Type B pancreatic cell (in vitro differentiated cells): ENCODE measurements around the gene DLK1. TPM values are rescaled to one million over a fixed set of nuclear protein-coding genes. Genes with fewer than 3 reads are reported as not detected.
A peak's percentile ranks its signal among the peaks of the same experiment; 100 is the strongest.

ENCODE experiments used
- DNase-seq: peaks from one replicate; pipeline ENCODE4 v3.0.0; 2021; ENCODE audit warnings: mixed read lengths; ENCODE audit not compliant: unreplicated experiment; ENCODE audit errors: extremely low spot score
- H3K27ac Mint-ChIP-seq: 2 replicates; pipeline ENCODE4 v1.8.0; 2021; ENCODE audit warnings: mild to moderate bottlenecking, mixed read lengths
- H3K27me3 Mint-ChIP-seq: 2 replicates; pipeline ENCODE4 v1.8.0; 2021; ENCODE audit warnings: mixed read lengths
- H3K36me3 Mint-ChIP-seq: 2 replicates; pipeline ENCODE4 v1.8.0; 2021; ENCODE audit warnings: mixed read lengths
- H3K4me1 Mint-ChIP-seq: one replicate; pipeline ENCODE4 v1.8.0; 2021; ENCODE audit warnings: mixed read lengths; ENCODE audit not compliant: unreplicated experiment
- H3K4me3 Mint-ChIP-seq: 2 replicates; pipeline ENCODE4 v1.8.0; 2021; ENCODE audit warnings: mild to moderate bottlenecking, mixed read lengths
- H3K9me3 Mint-ChIP-seq: 2 replicates; pipeline ENCODE4 v1.8.0; 2021; ENCODE audit warnings: mixed read lengths
- total RNA-seq: library from RNA; stranded (reverse); gene quantifications from 2 replicates; pipeline ENCODE4 v1.2.1, GENCODE V29; 2021; ENCODE audit warnings: low replicate concordance
- TF ChIP-seq, protein P1 (sequence below): fragments of 200-600 bp; sonication (generic); conservative IDR thresholded peaks from 2 replicates; pipeline ENCODE4 v1.5.0; 2021; ENCODE audit warnings: antibody characterized with exemption, mild to moderate bottlenecking

Gene DLK1
- total RNA-seq, 1 donor from 2014 or later = 149 TPM

- peaks cover 69% of the 10 kb centered on the region for H3K27me3 Mint-ChIP-seq
- H3K9me3 Mint-ChIP-seq = no peaks in the 10 kb centered on the region
- peaks cover 4% of the 10 kb centered on the region for H3K36me3 Mint-ChIP-seq
- H3K4me1 Mint-ChIP-seq = peaks cover 24% of the 10 kb centered on the region
- H3K27ac Mint-ChIP-seq = no peak overlapping the region
- no peak overlapping the region for H3K4me3 Mint-ChIP-seq
- TF ChIP-seq, protein P1, sequence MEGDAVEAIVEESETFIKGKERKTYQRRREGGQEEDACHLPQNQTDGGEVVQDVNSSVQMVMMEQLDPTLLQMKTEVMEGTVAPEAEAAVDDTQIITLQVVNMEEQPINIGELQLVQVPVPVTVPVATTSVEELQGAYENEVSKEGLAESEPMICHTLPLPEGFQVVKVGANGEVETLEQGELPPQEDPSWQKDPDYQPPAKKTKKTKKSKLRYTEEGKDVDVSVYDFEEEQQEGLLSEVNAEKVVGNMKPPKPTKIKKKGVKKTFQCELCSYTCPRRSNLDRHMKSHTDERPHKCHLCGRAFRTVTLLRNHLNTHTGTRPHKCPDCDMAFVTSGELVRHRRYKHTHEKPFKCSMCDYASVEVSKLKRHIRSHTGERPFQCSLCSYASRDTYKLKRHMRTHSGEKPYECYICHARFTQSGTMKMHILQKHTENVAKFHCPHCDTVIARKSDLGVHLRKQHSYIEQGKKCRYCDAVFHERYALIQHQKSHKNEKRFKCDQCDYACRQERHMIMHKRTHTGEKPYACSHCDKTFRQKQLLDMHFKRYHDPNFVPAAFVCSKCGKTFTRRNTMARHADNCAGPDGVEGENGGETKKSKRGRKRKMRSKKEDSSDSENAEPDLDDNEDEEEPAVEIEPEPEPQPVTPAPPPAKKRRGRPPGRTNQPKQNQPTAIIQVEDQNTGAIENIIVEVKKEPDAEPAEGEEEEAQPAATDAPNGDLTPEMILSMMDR = no peak
- DNase-seq = no peak
Observed at GRCh38 chr14:100723135-100723829, 3.4 kb upstream of the DLK1 start.

DNA sequence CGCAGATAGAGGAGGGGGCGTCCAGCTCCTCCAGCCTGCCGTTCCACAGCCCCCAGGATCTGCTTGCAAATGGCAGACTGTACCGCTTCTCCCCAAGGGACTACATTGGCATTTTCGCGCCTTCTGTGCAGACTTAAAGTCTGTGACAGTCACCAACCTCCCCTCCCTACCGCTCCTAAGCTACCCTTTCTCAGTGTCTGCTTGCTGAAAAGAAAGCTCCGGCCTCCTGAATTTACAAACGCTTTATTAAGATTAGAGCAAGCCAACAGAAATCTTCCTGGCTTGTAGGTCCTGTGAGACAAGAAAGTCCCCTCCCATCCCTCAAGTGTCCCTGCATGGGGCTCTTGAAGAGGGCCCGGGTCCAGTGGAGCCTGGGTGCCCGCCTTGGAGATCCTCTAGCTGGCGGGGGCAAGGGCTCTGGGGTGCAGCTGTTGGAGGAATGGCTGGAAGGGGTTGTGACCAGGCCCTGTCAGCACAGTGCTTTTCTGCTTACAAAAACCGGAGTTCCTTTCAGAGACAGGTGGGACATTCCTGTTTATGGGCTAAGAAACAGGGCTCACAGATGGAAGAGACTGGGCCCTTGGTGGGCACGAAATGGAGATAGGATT is 2.8 kb upstream of the DLK1 start:
- no peak for DNase-seq
- TF ChIP-seq, protein P1 = no peak
- Mint-ChIP-seq H3K27ac (no peak overlapping the region), H3K4me1 (peaks cover 26% of the 10 kb centered on the region), H3K4me3 (peak overlapping the region; percentile 41), H3K27me3 (peaks cover 67% of the 10 kb centered on the region), H3K9me3 (no peaks in the 10 kb centered on the region), H3K36me3 (peaks cover 4% of the 10 kb centered on the region)

DNA sequence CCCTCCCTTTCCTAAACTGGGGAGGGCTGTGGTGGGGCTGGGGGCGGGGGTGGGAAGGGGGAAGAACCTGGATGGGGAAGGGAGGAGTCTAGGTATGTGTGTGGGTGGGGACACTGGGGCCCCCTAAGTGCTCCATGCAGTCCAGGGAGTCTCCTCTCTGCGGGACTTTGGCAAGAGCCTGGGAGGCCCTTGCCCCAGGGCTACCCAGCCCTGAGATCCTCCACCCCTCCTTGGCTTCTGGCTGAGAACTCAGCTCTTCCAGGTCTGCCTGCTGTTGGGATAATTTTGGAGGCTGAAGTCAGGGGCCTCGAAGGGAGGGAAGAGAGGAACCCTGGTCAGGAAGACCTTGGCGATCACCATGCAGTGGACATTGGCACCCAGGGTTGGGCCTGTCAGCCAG is 2.2 kb upstream of the DLK1 start:
- H3K27ac Mint-ChIP-seq = no peak overlapping the region
- TF ChIP-seq, protein P1 = no peak
- no peaks in the 10 kb centered on the region for H3K9me3 Mint-ChIP-seq
- peaks cover 68% of the 10 kb centered on the region for H3K27me3 Mint-ChIP-seq
- peaks cover 4% of the 10 kb centered on the region for H3K36me3 Mint-ChIP-seq
- H3K4me1 Mint-ChIP-seq = peaks cover 27% of the 10 kb centered on the region
- DNase-seq = no peak
- no peak overlapping the region for H3K4me3 Mint-ChIP-seq

DNA sequence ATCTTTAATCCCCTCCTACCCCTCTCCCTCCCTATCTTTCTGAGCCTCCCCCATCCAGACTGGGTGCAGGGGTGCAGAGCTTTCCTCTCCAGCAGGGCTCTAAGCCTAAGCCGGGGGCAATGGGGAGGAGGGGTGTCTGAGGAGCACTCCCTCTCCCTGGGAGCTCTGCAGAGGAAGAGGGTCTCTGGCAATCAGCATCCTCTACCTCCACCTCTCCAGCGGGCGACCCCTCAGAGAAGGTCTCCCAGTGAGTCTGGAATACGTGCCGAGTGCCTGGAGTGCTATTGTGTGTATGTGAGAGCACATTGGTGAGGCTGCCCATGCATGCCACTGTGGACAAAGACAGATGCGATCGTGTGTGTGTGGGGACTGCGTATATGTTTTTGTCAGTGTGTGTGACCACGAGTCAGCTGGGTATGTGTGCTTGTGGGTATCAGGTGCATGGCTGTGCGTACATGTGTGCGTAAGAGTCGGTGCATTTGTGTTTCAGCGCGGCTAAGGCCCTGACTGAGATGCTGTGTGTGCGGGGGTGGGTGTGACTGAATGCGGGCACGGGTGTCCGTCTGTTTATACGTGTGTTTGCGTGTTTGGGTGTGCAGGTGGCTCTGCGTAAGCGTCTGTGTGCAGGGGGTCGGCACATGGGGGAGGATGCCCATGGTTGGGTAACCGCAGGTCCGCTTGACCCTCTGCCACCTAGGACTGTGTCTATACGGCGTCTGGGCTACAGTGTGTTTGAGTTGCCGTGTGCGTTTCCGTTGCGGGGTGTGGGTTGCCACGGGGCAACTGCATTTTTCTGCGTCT is 905 bp upstream of the DLK1 start:
- DNase-seq = no peak
- Mint-ChIP-seq H3K9me3 (no peaks in the 10 kb centered on the region), H3K4me3 (peak overlapping the region; percentile 71), H3K27ac (peak overlapping the region; percentile 26), H3K4me1 (peaks cover 30% of the 10 kb centered on the region), H3K27me3 (peaks cover 77% of the 10 kb centered on the region), H3K36me3 (peaks cover 4% of the 10 kb centered on the region)
- TF ChIP-seq, protein P1 = no peak

GRCh38 chr14:100727086-100727872 is 587 bp downstream of the DLK1 start:
- TF ChIP-seq, protein P1 = no peak
- no peak for DNase-seq
- no peak overlapping the region for H3K27ac Mint-ChIP-seq
- H3K27me3 Mint-ChIP-seq = peaks cover 79% of the 10 kb centered on the region
- peak overlapping the region; percentile 80 for H3K4me3 Mint-ChIP-seq
- H3K4me1 Mint-ChIP-seq = peaks cover 25% of the 10 kb centered on the region
- H3K36me3 Mint-ChIP-seq = peaks cover 4% of the 10 kb centered on the region
- H3K9me3 Mint-ChIP-seq = no peaks in the 10 kb centered on the region
